ENCODE data around the gene CHM. TPM values are rescaled to one million over a fixed set of nuclear protein-coding genes. Genes with fewer than 3 reads are reported as not detected.

CHM gene
- total RNA-seq, 1 experiment from 2014 or later: 27.4 TPM

DNA sequence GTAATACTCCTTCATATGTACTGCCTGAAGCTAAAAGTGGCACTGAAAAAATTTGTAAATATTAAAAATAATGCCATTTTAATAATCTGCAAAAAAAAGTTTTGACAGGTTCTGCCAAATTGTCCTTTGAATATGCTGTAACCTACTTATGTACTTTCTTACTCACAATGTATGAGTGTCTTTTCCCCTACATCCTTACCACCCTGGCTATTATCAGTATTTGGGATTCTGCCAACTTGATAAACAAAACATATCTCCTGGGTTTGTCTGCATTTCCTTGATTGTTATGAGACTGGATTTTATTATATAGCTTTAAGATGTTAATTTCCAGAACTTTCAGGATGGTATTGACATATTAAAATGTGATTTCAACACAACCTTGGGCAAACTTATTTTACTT is 187.9 kb downstream of the CHM start:
- intact Hi-C loops (cut with micrococcal nuclease; ENCODE audit: unreplicated experiment): no loop called here
- no peaks in the 10 kb centered on the region for H3K27me3 ChIP-seq (replicated peaks; ENCODE audit: insufficient read depth, low read depth, low read length, poor library complexity)
- H3K4me3 ChIP-seq (ENCODE audit: low read depth, low read length, poor library complexity, severe bottlenecking): no peak overlapping the region
- no peaks in the 10 kb centered on the region for H3K4me1 ChIP-seq (ENCODE audit: insufficient read depth, low read length, poor library complexity, severe bottlenecking)
- TF ChIP-seq, protein P1, sequence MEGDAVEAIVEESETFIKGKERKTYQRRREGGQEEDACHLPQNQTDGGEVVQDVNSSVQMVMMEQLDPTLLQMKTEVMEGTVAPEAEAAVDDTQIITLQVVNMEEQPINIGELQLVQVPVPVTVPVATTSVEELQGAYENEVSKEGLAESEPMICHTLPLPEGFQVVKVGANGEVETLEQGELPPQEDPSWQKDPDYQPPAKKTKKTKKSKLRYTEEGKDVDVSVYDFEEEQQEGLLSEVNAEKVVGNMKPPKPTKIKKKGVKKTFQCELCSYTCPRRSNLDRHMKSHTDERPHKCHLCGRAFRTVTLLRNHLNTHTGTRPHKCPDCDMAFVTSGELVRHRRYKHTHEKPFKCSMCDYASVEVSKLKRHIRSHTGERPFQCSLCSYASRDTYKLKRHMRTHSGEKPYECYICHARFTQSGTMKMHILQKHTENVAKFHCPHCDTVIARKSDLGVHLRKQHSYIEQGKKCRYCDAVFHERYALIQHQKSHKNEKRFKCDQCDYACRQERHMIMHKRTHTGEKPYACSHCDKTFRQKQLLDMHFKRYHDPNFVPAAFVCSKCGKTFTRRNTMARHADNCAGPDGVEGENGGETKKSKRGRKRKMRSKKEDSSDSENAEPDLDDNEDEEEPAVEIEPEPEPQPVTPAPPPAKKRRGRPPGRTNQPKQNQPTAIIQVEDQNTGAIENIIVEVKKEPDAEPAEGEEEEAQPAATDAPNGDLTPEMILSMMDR (conservative IDR thresholded peaks at IDR 0.05; ENCODE audit: low read depth, low read length): no peak
- no peak for TF ChIP-seq EZH2 (IDR thresholded peaks at IDR 0.05; ENCODE audit: borderline replicate concordance, low read depth, low read length, poor library complexity, severe bottlenecking)
- POLR2A ChIA-PET (ENCODE audit: low non-redundant PET): no interaction called here
- no peaks in the 10 kb centered on the region for H3K36me3 ChIP-seq (ENCODE audit: insufficient read depth, low read length, poor library complexity, severe bottlenecking)
- CTCF ChIA-PET: no interaction called here
- DNase-seq (ENCODE audit: low spot score): no peak
- H3K27ac ChIP-seq (ENCODE audit: low read depth, low read length, poor library complexity, severe bottlenecking): no peak overlapping the region
- peaks cover under 1% of the 10 kb centered on the region for H3K9me3 ChIP-seq (ENCODE audit: low read depth, low read length, poor library complexity, severe bottlenecking)
- BruUV-seq (replicated peaks): no TSS peak

DNA sequence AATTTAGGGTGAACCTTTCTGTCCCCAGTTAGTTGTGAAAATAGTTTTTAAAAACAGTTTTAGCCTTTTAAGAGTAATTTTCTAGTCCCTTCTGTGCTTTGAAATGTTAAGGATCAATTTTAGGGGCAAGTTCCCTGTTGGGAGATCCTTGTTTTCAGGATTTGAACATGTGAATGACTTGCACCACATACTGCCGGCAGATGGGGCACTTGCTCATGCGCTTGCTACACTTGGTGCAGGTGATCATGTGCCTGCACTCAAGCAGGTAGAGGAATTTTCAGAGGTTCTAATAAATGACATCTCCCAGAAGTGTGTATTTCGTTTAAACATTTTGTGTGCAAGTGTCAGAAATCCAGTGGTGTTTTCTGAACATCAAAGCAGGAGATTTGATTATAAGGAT is 195.9 kb downstream of the CHM start:
- H3K27me3 ChIP-seq (replicated peaks; ENCODE audit: insufficient read depth, low read depth, low read length, poor library complexity): no peaks in the 10 kb centered on the region
- TF ChIP-seq, protein P1 (conservative IDR thresholded peaks at IDR 0.05; ENCODE audit: low read depth, low read length): no peak
- no peak for TF ChIP-seq EZH2 (IDR thresholded peaks at IDR 0.05; ENCODE audit: borderline replicate concordance, low read depth, low read length, poor library complexity, severe bottlenecking)
- CTCF ChIA-PET: no interaction called here
- BruUV-seq (replicated peaks): no TSS peak
- H3K9me3 ChIP-seq (ENCODE audit: low read depth, low read length, poor library complexity, severe bottlenecking): no peaks in the 10 kb centered on the region
- H3K27ac ChIP-seq (ENCODE audit: low read depth, low read length, poor library complexity, severe bottlenecking): no peak overlapping the region
- H3K36me3 ChIP-seq (ENCODE audit: insufficient read depth, low read length, poor library complexity, severe bottlenecking): no peaks in the 10 kb centered on the region
- intact Hi-C loops (cut with micrococcal nuclease; ENCODE audit: unreplicated experiment): no loop called here
- H3K4me3 ChIP-seq (ENCODE audit: low read depth, low read length, poor library complexity, severe bottlenecking): no peak overlapping the region
- POLR2A ChIA-PET (ENCODE audit: low non-redundant PET): no interaction called here
- DNase-seq (ENCODE audit: low spot score): no peak
- no peaks in the 10 kb centered on the region for H3K4me1 ChIP-seq (ENCODE audit: insufficient read depth, low read length, poor library complexity, severe bottlenecking)

DNA sequence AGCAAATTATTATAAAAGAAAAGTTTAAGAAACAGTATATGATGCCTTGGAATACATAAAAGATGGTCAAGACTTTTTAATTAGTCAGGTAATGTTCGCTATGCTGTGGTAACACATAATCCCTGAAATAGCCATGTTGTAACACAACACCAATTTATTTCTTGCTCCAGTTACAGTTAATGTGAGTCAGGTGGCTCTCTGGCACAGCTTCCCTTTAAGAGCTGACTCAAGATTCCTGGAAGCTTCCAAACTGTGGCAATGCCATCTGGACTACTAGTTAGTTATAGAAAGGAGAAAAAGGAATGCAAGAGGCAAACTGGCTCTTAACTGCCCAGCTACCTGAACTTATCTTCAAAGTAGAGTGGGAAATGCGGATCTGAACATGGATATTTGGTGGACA is 210.5 kb downstream of the CHM start:
- POLR2A ChIA-PET (ENCODE audit: low non-redundant PET): no interaction called here
- Histone ChIP-seq H3K4me3 (ENCODE audit: low read depth, low read length, poor library complexity, severe bottlenecking) (no peak overlapping the region), H3K9me3 (ENCODE audit: low read depth, low read length, poor library complexity, severe bottlenecking) (no peaks in the 10 kb centered on the region), H3K36me3 (ENCODE audit: insufficient read depth, low read length, poor library complexity, severe bottlenecking) (no peaks in the 10 kb centered on the region), H3K4me1 (ENCODE audit: insufficient read depth, low read length, poor library complexity, severe bottlenecking) (no peaks in the 10 kb centered on the region), H3K27me3 (replicated peaks; ENCODE audit: insufficient read depth, low read depth, low read length, poor library complexity) (no peaks in the 10 kb centered on the region), H3K27ac (ENCODE audit: low read depth, low read length, poor library complexity, severe bottlenecking) (no peak overlapping the region)
- no peak for DNase-seq (ENCODE audit: low spot score)
- intact Hi-C loops (cut with micrococcal nuclease; ENCODE audit: unreplicated experiment): loop anchor here (10.0 kb wide), 1 partner anchor 222 kb away; no protein-coding TSS in a partner anchor
- CTCF ChIA-PET: no interaction called here
- BruUV-seq (replicated peaks): no TSS peak
- TF ChIP-seq EZH2 (IDR thresholded peaks at IDR 0.05; ENCODE audit: borderline replicate concordance, low read depth, low read length, poor library complexity, severe bottlenecking): no peak
- TF ChIP-seq, protein P1 (conservative IDR thresholded peaks at IDR 0.05; ENCODE audit: low read depth, low read length): no peak

All from A673 (cell line).